GM12864 (cell line): ENCODE measurements around the gene ECT2.

Experiments used
- DNase-seq: peaks from one replicate; pipeline ENCODE4 v3.0.0-alpha.2; 2011; ENCODE audit warnings: low read depth
- H3K4me3 ChIP-seq: 2 replicates; pipeline ENCODE4 v1.5.1; 2011; ENCODE audit warnings: mild to moderate bottlenecking, low read depth, low read length, control low read depth
- TF ChIP-seq, protein P1 (sequence below): IDR thresholded peaks from 2 replicates; pipeline ENCODE4 v1.5.1; 2011; ENCODE audit warnings: low read depth, mild to moderate bottlenecking, moderate library complexity, low read length, control low read depth, inconsistent platforms; ENCODE audit errors: missing control alignments

The ECT2 gene

GRCh38 chr3:172739462-172739861 is 11.1 kb upstream of the ECT2 start:
- DNase-seq: no peak
- TF ChIP-seq, protein P1, sequence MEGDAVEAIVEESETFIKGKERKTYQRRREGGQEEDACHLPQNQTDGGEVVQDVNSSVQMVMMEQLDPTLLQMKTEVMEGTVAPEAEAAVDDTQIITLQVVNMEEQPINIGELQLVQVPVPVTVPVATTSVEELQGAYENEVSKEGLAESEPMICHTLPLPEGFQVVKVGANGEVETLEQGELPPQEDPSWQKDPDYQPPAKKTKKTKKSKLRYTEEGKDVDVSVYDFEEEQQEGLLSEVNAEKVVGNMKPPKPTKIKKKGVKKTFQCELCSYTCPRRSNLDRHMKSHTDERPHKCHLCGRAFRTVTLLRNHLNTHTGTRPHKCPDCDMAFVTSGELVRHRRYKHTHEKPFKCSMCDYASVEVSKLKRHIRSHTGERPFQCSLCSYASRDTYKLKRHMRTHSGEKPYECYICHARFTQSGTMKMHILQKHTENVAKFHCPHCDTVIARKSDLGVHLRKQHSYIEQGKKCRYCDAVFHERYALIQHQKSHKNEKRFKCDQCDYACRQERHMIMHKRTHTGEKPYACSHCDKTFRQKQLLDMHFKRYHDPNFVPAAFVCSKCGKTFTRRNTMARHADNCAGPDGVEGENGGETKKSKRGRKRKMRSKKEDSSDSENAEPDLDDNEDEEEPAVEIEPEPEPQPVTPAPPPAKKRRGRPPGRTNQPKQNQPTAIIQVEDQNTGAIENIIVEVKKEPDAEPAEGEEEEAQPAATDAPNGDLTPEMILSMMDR: no peak
- no peak overlapping the region for H3K4me3 ChIP-seq

DNA sequence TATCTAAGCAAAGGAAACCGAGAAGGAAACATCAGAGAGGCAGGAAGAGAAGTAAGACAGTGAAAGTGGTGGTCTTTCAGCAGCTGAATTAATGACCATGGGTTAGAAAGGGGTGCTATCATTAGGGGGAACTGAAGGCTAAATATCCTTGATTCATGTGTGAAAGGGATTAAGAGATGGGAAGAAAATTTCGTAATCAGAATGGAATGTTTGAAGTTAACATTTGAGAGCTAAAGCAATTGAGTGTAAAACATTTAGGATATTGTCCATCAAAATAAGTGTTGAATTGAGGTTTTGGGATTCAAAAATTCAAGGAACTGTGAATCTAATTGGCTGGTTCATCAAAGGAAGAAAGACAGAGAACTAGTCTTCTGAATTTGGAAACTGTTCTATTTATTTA is 4.1 kb upstream of the ECT2 start:
- DNase-seq: no peak
- H3K4me3 ChIP-seq: no peak overlapping the region
- TF ChIP-seq, protein P1: no peak

DNA sequence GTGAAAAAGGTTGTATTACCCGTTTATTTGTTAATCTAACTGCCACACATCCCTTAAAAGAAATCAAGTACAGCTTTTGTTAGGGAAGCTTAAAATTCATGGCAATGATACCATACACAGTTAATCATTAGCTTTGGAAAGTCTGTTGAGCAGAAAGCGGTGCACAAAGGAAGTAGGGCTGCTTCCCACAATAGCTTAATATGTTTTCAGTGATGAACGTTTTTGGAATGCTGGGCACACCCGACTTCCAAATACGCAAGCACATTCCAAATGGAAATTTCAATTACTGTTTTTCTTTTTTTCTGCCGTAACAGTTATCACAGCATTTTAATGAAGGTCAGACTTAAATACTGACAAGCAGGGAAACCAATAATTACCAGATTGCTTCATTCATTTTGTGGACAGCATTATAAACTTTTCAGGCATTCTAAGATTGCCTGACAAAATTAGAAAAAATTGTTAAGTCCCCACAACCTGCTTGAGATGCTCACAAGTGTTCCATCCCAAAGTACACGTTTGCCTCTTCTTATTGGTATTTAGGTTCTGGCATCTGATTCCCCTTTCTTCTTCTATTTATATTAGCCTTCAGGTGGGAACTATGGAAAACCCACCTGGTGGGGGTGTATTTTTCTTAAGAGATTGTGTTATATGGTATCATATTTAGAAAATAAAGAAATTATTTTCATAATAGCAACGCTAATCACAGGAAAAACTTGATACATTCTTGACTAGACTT is 1.1 kb upstream of the ECT2 start:
- H3K4me3 ChIP-seq: peak overlapping the region; percentile 89; the same call in 1 of the 2 replicates
- TF ChIP-seq, protein P1: no peak
- DNase-seq: no peak

DNA sequence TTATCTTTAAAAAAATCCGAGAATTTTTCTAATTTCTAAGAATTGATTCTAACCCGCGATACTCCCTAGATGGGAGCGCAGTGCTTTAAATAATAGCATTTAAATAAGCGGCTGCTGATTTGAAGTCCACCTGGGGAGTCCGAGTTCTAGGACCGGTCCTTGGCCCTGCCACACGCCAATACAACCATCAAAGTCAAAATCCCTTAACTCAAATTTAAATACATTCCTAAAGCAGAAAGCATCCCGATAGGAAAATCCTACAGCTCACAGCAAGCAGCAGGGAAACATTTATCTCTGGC is 508 bp upstream of the ECT2 start:
- peak overlapping the region; percentile 89 for H3K4me3 ChIP-seq
- TF ChIP-seq, protein P1: no peak
- DNase-seq: no peak

DNA sequence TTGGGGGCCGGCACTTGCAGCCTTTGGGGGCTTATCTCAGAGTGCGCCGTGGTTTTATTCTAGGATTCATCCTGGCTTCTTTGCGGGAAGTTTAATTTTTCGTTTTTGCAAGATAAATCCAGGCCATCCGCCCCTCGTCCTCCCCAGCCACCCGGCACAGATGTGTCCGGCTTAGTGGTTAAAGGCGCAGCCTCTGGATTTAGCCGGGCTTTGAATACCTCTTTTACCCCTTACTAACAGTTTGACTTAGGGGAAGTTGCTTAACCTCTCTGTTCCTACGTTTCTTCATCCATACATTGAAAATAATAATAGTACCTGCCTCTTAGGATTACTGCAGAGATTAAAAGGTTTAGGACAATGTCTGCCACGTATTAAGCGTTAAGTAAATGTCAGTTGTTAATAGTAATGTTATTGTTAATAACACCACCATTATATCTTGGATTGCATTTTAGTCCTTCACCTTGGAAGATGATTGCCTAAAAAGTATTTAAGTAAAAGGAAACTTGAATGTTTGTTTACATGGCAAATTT is 714 bp downstream of the ECT2 start:
- TF ChIP-seq, protein P1: no peak
- no peak for DNase-seq
- peak overlapping the region; percentile 89 for H3K4me3 ChIP-seq

- no peak overlapping the region; the same call in 1 of the 2 replicates for H3K4me3 ChIP-seq
These were observed 2.1 kb downstream of the ECT2 start for GRCh38 chr3:172752651-172753050.

More at GRCh38 chr3:172752651-172753050, 2.1 kb downstream of the ECT2 start:
- TF ChIP-seq, protein P1: no peak
- no peak for DNase-seq
